ENCODE measurements around the gene MMADHC. TPM values are rescaled to one million over a fixed set of nuclear protein-coding genes. Genes with fewer than 3 reads are reported as not detected.
"Not testable (repeated sequence)": the region's sequence is repeated elsewhere in the genome, so short reads cannot be mapped to it uniquely, and the experiment has no call there.

The MMADHC gene
- total RNA-seq, 1 donor from 2014 or later, result 132 TPM

DNA sequence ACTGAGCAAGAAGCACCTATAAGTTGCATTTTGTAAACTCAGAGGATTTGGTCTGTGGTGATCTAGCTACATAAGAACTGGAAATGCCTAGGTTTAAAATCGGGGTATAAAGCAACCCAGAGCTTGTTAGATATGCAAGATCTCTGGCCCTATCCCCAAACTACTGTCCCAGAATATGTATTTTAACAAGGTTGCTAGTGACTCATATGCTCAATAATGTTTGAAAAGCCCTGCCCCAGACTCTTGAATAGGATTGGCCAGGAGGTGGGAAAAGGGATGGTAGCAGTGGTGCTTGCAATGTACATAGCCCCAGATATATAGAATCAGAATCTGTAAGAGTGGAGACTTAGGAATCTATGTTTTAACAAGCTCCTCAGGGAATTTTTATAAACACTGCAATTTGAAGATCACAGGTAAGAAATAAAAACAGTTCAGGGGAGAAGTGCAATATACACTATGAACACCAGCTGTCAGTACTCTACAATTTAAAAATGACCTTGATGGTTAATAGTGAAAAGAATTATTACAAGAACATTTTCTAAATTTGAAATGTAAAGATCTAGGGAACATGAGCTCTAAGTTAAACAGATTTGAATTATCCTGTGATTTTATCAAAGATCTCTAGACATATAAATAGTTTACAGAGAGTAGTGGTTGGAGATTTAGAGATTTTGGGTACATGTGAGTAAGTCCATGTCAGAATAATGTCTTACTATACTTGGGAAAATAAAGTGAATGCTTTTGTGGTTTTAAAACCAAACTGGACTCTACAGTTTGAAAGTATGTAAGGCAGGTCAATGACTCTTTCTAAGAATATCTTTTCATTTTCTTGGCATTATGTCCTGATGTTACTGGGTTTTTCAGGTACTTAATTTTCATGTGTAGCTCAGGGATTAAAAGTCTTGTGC, 7.7 kb upstream of the MMADHC start:
- no peak for DNase-seq

DNA sequence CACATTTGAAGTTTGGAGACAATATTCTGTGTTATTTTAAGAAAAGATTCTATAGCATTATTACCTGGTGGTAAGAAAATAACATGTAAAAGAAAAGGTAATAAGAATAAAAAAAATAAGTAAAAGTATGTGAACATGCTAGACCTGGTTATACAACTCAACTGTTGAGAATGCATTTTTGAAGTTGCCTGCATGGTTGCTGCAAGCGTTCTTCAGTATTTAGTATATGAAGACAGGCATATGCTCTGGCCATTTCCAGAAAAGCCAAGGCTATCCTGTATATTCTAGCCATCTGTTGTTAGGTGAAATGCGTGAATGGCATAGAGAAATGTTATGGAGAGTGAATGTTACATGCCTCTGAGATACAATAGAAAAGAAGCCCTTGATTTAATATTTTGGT, 6.8 kb upstream of the MMADHC start:
- no peak for DNase-seq

DNA sequence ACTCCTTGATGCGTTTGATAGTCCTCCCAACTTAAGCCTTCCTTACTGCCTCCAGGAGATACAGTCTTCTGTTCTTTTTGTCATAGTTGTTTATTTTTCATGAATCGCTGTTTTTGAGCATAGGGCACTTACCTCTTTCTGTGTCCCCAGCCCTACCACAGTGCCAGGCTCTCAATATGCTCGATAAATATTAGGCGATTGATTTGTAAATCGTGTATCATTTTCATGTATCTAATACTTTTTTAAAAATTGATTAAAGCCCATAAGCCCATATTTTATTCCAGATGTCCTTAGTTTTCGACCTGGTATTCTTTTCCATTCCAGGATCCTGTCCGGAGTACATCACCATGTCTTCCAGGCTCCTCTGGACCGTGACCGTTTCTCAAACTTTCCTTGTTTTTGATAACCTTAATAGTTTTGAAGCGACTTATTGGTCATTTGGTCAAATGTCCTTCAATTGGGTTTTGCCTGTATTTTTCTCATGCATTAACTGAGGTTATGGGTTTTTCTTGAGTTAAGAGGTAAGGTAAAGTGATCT, 444 bp upstream of the MMADHC start:
- DNase-seq, result no peak

DNA sequence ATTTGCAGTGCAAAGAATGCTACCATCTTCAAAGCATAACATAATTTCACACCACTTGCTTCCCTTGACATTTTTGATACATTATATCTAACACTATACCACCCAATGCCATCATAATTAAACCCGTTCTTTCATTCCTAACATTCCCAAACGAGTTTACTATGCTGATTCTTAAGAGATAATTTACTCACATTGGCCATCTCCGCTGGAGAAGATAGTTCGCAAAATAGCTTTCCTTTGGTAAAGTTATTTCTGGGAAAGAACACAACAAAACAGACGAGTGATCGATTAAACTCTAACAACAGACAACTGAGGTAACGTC, 716 bp downstream of the MMADHC start:
- no peak for DNase-seq

DNA sequence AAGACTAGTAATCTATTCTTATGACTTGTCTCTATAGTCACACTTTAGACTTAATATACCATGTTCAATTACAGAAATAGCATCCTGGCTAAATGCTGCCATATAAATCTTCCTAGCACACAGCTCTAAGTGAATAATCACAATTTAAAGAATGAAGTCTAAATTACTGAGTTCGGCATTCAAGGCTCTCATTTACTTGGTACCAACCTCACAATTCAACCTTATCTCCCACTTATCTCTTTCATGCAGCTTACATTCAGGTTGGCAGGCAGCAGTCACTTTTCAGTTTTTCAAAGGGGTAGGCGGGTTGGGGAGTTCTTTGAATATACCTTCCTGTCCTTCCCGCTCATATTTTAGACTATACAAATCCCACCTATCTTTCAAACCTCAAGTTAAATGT, 1.5 kb downstream of the MMADHC start:
- no peak for DNase-seq

DNA sequence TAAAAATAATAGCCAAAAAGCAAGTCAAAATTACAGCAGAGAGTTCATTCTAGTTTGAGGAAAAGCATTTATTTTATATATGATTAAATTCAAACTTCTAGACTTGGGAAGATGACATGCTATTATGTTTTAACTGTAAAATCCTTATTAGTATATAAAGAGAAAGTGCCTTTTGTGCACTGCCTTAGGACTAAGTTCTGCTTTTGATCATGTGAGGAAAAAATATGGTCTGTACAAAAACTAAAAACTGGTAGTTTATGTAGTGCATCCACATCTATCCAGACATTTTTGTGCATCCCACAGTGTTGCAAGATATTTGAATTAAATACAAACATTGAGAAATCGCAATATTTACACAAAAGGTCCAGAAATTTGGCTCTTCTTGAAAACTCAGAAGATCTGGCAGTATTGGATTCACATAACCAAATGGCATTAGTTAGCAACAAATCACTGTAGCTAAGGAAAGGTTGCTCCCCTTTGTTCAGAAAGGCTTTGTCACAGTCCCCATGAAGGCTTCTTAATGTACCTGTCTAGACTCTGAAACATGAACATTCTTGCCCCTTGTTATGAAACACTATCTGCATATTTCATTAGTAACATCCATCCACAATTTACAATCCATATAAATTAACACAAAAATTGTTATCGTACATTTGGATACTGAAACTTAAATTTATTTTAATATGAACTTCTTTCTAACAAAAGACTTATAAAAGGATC, 2.2 kb downstream of the MMADHC start:
- no peak for DNase-seq

DNA sequence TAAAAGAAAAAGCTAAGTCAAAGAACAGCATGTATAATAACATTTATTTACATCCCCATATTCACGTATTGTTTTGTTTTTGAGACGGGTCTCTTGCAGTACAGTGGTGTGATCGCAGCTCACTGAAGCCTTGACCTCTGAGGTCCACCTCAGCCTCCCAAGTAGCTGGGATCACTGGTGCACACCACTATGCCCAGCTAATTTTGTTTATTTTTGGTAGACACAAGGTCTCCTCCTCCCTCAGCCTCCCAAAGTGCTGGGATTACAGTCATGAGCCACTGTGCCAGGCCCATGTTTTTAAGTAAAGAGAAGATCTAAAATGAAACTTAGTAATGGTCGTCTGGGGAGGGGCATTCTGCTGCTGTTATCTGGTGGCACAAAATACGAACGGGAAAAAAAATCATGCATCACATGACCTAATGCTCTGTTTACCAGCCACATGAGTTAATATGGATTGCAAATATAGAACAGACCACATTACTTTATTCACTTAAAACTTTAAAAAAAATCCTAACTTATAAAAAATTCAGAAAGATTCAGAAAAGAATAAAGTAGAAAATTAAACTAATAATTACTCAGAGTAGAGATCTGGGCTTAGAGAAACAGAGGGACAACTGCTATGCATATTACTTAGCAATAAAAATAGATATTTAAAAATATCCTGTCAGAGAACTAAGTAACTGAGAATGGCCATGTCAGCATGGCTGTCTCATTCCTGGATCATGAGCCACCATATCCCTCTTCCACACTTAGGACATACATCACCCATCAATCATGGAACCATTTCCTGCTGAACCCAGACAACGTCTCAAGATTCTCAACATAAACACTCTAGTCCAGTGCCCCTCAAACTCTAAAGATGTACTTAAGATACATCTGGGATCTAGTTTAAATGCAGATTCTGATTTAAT, 7.3 kb downstream of the MMADHC start:
- no peak for DNase-seq

DNA sequence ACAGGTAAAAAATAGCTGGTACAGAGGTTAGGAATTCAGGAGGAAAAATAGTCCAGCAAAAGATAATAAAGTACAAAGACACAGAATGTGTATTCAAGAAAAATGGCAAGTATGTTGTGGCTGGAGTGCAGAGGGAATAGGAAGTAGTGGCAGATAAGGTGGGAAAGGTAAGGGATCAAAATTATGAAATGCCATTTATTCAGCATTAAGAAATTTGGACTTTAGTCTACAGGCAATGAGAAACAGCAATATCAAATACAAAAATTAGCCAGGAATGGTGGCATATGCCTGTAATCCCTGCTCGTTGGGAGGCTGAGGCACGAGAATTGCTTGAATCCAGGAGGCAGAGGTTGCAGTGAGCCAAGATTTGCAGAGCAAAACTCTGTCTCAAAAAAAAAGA, 10.3 kb downstream of the MMADHC start:
- DNase-seq, result no peak

DNA sequence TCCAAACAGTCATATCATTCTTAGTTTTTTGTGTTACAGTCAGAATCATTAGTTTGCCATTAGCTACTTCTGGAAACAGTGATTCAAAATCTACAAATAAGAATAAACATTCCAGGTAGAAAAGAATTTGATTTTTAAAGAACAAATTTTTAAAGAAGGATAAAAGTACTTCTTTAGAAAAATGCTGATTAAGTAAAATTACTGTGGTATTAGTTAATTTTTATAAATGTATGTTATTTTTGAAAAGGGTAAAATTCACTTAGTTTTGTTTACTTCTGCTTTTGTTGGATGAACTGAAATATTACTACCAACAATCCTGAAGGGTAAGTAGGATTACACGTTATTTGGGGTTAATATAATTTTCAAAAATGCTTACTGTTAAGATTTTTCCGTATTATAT, 11.8 kb downstream of the MMADHC start:
- no peak for DNase-seq

DNA sequence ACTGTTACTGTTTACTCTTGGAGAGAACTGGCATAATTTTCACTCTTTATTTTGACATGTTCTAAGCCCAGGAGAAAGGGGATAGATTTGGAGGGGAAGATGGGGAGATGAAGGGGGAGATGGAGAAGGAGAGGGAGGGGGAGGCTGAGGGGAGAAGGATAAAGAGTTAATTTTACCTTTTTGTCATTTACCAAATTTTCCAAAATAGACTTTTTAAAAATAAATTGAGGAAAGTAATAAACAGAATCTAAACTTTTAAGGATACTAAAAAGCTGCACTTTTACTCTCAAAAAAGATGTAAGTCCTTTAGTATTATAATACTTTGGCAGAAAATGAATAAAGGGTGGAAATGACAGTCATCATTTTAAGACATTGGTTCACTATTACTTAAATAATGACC, 12.3 kb downstream of the MMADHC start:
- DNase-seq, result no peak

DNA sequence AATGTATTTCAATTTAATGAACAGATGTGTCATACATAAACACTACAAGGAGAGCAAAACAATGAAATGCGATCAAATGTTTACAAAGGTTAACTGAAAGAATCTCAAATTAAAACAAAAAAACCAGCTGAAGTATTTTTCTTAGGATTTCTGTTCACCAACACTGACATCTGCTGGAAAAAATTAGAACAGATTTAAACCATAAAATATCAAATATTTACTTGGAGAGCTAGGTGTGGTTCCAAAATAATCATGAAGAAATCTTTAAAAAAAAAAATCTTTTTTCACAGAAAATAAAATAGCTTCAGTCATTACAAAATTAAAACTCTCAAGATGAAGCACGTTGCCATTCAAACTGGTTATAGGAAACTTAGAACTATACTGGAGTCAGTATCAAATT, 13.8 kb downstream of the MMADHC start:
- DNase-seq, result peak; percentile 33

DNA sequence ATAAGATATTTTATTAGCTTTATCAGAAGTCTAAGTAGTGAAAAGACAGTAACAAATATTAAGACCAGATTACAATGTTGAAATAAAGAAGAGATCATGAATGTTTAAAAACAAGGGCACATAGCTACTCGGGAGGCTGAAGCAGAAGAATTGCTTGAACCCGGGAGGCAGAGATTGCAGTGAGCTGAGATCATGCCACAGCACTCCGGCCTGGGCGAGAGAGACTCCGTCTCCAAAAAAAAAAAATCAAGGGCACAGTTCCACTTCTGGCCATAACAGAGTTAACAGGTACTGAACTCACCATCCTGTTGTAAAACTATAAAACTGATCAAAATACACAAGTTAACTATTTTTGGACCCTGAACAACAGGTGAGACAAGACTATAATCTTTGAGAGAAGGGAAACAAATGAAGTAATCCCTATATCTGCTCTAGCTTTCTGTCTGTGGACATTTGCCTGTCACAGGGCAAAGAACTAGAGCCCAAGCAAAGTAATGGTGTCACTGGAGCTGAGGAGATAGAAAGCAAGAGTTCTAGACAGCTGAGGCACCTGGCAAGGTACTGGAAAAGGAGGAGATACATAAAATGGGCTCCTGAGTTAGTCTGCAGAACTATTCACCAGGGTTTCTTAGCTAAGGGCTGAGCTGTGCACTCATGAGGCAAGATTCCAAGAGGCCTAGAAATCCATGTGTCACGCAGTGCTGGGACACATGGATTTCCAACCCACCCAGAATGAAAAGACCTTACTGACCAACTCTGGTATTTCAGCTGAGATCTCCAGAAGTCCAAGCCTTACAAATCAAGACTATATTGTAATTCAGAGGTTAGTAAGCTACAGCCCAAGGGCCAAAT, 15.2 kb downstream of the MMADHC start:
- no peak for DNase-seq

DNA sequence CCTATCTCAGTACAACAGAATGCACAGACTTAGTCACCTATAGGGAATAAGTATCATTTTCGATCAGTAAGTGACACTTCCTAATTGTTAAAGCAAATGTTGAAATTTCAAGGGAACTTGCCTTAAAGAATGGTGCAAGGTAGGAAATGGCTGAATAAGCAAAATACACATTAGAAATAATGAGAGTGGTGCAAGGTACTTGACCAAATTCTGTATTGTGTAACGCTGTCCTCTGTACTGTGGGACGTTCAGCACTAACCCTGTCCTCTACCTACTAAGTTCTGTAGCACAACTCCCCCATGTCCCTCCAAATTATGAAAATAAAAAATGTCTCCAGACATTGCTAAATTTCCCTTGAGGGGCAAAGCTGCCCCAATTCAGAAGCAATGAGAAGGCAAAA, 19.4 kb downstream of the MMADHC start:
- no peak for DNase-seq

DNA sequence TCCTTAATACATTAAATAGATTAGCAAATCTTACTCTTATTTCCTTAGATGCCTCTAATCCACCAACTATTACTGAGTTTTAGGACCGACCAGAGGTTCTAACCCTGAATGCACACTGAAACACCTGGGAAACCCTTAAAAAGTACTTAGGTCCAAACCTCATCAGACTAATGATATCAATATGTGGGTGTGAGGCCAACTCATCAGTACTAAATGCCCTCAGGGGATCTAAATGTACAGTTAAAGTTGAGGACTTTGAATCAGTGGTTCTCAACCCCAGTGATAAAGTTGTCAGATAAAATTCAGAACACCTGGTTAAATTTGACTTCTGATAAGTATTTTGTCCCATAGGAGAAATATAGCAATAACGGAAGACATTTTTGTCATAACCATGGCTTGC, 20.9 kb downstream of the MMADHC start:
- no peak for DNase-seq

DNA sequence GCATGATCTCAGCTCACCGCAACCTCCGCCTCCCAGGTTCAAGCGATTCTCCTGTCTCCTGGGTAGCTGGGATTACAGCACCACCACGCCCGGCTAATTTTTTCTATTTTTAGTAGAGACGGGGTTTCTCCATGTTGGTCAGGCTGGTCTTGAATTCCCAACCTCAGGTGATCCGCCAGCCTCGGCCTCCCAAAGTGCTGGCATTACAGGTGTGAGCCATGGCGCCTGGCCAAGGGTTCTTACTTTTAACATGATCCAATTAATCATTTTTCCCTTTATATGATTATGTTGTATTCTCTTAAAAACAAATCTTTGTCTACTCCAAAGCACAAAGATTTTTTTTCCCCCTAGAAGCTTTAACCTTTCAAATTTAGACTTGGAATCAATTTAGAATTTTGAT, 21.9 kb downstream of the MMADHC start:
- not testable (repeated sequence) for DNase-seq

DNA sequence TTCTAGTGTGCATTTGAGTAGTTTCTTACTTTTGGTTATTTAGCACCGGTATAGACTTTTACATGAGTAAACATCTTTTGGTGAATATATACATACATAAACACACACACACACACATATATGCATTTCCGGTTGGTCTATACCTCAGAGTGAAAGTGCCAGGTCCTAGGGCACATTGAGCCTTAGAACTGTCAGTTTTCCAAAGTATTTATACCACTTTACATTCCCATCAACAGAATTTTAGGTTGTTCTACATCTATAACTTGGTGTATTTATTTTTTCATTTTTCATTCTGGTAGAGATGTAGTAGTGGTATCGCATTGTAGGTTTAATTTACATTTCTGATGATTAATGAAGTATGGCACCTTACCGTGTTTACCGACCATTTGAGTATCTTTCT, 22.6 kb downstream of the MMADHC start:
- no peak for DNase-seq

DNA sequence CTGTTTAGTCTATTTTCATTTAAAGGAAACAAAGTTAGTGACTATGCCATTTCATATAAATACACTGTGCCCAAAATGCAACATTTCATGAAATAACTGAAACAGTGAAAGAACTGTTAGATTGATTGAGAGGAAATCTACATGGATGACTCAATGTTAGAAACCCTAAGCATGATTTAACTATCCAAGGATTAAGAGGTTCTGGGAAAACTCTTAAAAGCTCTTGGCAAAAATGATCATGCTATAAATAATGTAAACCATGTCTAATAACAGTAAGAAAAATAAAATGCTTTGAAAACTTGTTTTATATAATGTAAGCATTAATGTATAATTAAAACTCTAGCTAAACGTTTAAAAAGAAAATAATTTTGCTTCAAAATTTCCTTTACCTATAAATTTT, 23.5 kb downstream of the MMADHC start:
- DNase-seq, result no peak

DNA sequence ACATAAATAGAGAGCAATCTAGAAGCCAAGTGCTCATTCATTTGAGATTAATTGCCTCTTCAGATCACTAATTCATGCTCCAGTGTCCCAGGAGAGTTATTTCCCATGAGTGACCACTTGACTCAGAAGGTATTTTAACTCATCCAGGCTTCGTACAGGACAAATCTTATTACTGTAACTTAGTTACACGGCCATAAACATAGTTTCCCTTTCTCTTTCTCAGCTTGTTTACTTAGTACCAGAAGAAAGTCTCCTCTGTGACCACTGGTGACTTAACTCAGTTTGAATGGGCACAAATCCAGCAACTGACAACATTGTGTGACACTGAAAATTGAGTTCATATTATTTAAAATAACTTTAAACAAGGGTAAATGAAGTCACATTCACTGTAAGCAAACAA, 25.3 kb downstream of the MMADHC start:
- DNase-seq, result no peak

DNA sequence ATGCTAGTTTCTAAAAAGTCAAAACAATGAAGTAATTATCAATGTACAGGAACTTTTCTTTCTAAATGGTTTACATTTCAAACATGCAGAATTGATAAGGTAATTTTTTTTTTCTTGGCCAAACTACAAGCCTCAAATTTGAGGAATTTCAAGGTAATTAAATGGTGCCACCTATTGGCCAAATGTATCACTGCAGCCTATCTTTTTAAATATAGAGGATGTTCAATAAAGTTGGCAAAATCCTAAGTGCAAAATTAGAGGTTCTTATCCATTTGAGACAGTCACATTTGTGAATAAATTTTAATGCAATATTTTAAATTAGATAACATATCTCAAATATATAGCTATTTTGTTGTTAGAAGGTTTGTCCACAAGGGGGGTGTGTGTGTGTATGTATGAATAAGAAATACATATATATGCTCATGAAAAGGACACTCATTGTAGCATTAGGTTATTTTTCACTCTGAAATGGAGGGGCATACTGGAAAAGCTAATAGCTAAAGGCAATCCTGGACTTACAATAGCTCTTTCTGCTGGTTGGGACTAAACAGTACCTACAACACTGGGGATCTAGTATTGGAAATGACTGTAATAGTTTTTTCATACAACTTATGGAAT, 26.2 kb downstream of the MMADHC start:
- DNase-seq, result peak; percentile 70

DNA sequence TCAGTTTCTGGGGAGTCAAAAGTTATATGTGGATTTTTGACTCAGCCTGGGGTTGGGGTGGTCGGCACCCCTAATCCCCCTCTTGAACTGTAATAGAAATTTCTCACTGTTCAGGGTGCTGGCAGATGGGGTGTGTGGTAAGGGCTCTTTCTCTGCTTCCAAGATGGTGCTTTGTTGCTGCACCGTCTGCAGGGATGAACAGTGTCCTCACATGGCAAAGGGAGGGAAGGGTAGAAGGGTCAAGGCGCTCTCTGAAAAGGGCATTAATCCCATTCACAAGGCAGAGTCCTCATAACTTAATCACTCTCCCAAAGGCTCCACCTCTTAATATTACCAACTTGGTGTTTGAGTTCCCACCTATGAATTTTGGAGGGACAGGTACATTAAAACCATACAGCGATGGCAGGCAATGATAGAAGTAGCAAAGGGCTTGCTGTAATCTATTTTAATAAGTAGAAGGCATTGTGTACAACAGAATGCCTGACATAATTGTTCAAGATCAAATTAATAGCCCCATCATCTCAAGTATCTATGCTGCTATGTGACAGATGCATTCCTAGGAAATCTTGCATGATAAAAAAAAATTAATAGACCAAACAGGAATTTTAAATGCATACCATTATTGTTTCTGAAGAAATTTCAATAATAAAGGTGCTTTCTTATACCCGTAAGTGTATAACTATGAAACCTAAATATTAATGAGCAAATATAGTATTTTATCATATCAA, 28.1 kb downstream of the MMADHC start:
- DNase-seq, result no peak

Data from tongue (tissue), 2 donors.